Esophagus squamous epithelium (tissue), 5 donors: ENCODE data around the gene KLK6. TPM values are rescaled to one million over a fixed set of nuclear protein-coding genes. Genes with fewer than 3 reads are reported as not detected.

ENCODE experiments used
- DNase-seq: peaks from one replicate; lab custom pipeline; 2025; lab: John Stamatoyannopoulos, UW
- H3K27ac ChIP-seq, 4 donors: fragments of 200-600 bp; sonication (generic); one replicate each; pipeline ENCODE4 v1.5.1; 2016 to 2019; ENCODE audit warnings: mild to moderate bottlenecking in 1 of 4
- H3K27me3 ChIP-seq, 4 donors: fragments of 200-600 bp; sonication (generic); 1 replicate in 3 of 4; 2 replicates in 1 of 4; pipeline versions ENCODE4 v1.5.1 to v1.6.0; 2017 to 2021; ENCODE audit warnings: antibody characterized with exemption in 1 of 4
- H3K36me3 ChIP-seq, 3 donors: fragments of 200-600 bp; sonication (generic); one replicate each; pipeline ENCODE4 v1.5.1; 2016 to 2019
- H3K4me1 ChIP-seq, 3 donors: fragments of 200-600 bp; sonication (generic); one replicate each; pipeline ENCODE4 v1.5.1; 2017 to 2019
- H3K4me3 ChIP-seq, 4 donors: fragments of 200-600 bp; sonication (generic); 1 replicate in 3 of 4; 2 replicates in 1 of 4; pipeline ENCODE4 v1.5.1; 2016 to 2019; ENCODE audit warnings: mild to moderate bottlenecking in 2 of 4, moderate library complexity in 1 of 4
- H3K9me3 ChIP-seq, 3 donors: fragments of 200-600 bp; sonication (generic); one replicate each; pipeline ENCODE4 v1.5.1; 2016 to 2019
- POLR2A ChIP-seq, 4 donors: fragments of 450-650 bp; IDR thresholded peaks; one replicate each; pipeline ENCODE4 v1.6.1; 2017; ENCODE audit warnings: antibody characterized with exemption in 4 of 4, mild to moderate bottlenecking in 4 of 4, moderate library complexity in 3 of 4
- WGBS, 2 donors: methylation state at CpG; one replicate each; pipeline ENCODE4 v1.1.5; 2018; 5-methylcytosine and 5-hydroxymethylcytosine counted together
- intact Hi-C: fragments of 100-400 bp; cut with DNase I; formaldehyde crosslinking; loops from one replicate; pipeline ENCODE4 v1.15.0; 2022
- total RNA-seq, 4 donors: library from RNA; depleted of rRNA; stranded (reverse); fragments of >200 nt; gene quantifications; one replicate each; pipeline ENCODE4 v1.1.0, GENCODE V29; 2016
- TF ChIP-seq, protein P1 (sequence below), 6 experiments: fragments of 450-650 bp in 4 of 6; fragments of 200-600 bp in 2 of 6; sonication (generic) in 2 of 6; IDR thresholded peaks; one replicate each; pipeline ENCODE4 v1.5.1; 2016 to 2019; ENCODE audit warnings: antibody characterized with exemption in 6 of 6, mild to moderate bottlenecking in 4 of 6, moderate library complexity in 4 of 6
- donor health status: DM: yes; HTN: yes; CAD: no.

Gene KLK6
- total RNA-seq, 4 donors from 2014 or later, result 6.1 to 160 (median 102) TPM

- H3K27me3 ChIP-seq, result peaks cover 0 to 41% (median 0%) of the 10 kb centered on the region in 4 donors
- WGBS, 2 donors, result 40 to 52% methylated on average over 2 of the region's 2 CpGs
These were observed 43.7 kb downstream of the KLK6 start for GRCh38 chr19:50925734-50926133.

GRCh38 chr19:50924586-50924985 lies 44.8 kb downstream of the KLK6 start:
- Histone ChIP-seq H3K36me3 (no peaks in the 10 kb centered on the region), H3K4me1 (peaks cover 0 to 7% (median 6%) of the 10 kb centered on the region in 3 donors), H3K27me3 (peaks cover 0 to 42% (median 0%) of the 10 kb centered on the region in 4 donors), H3K9me3 (no peaks in the 10 kb centered on the region), H3K4me3 (no peak overlapping the region), H3K27ac (no peak overlapping the region)
- intact Hi-C loops, result no loop called here
- DNase-seq, result no peak
- TF ChIP-seq POLR2A (IDR thresholded peaks at IDR 0.05), result no peak
- TF ChIP-seq, protein P1, sequence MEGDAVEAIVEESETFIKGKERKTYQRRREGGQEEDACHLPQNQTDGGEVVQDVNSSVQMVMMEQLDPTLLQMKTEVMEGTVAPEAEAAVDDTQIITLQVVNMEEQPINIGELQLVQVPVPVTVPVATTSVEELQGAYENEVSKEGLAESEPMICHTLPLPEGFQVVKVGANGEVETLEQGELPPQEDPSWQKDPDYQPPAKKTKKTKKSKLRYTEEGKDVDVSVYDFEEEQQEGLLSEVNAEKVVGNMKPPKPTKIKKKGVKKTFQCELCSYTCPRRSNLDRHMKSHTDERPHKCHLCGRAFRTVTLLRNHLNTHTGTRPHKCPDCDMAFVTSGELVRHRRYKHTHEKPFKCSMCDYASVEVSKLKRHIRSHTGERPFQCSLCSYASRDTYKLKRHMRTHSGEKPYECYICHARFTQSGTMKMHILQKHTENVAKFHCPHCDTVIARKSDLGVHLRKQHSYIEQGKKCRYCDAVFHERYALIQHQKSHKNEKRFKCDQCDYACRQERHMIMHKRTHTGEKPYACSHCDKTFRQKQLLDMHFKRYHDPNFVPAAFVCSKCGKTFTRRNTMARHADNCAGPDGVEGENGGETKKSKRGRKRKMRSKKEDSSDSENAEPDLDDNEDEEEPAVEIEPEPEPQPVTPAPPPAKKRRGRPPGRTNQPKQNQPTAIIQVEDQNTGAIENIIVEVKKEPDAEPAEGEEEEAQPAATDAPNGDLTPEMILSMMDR (IDR thresholded peaks at IDR 0.05), result no peak
- 39 to 44% methylated on average over 6 of the region's 6 CpGs for WGBS, 2 donors

More at GRCh38 chr19:50925734-50926133, 43.7 kb downstream of the KLK6 start:
- intact Hi-C loops, result loop anchor here (5.0 kb wide), 1 partner anchor 172 kb away; no protein-coding TSS in a partner anchor
- H3K4me3 ChIP-seq, result no peak overlapping the region
- peaks cover 0 to 19% (median 9%) of the 10 kb centered on the region in 3 donors for H3K4me1 ChIP-seq
- no peaks in the 10 kb centered on the region for H3K9me3 ChIP-seq
- H3K27ac ChIP-seq, result no peak overlapping the region
- DNase-seq, result no peak
- no peaks in the 10 kb centered on the region for H3K36me3 ChIP-seq
- TF ChIP-seq, protein P1 (IDR thresholded peaks at IDR 0.05), result no peak
- no peak for TF ChIP-seq POLR2A (IDR thresholded peaks at IDR 0.05)

- no peak for DNase-seq
- no peaks in the 10 kb centered on the region for H3K9me3 ChIP-seq
- intact Hi-C loops, result no loop called here
- no peak overlapping the region for H3K4me3 ChIP-seq
- peaks cover 0 to 6% (median 6%) of the 10 kb centered on the region in 3 donors for H3K4me1 ChIP-seq
- TF ChIP-seq, protein P1 (IDR thresholded peaks at IDR 0.05), result peak; percentile 82 to 92 (median 84)
- TF ChIP-seq POLR2A (IDR thresholded peaks at IDR 0.05), result no peak
- no peaks in the 10 kb centered on the region for H3K36me3 ChIP-seq
- 14 to 28% methylated on average over 10 to 13 of the region's 21 CpGs for WGBS, 2 donors
- no peak overlapping the region for H3K27ac ChIP-seq
- peaks cover 0 to 46% (median 0%) of the 10 kb centered on the region in 4 donors for H3K27me3 ChIP-seq
These were observed 47.0 kb downstream of the KLK6 start for GRCh38 chr19:50922317-50922853.

DNA sequence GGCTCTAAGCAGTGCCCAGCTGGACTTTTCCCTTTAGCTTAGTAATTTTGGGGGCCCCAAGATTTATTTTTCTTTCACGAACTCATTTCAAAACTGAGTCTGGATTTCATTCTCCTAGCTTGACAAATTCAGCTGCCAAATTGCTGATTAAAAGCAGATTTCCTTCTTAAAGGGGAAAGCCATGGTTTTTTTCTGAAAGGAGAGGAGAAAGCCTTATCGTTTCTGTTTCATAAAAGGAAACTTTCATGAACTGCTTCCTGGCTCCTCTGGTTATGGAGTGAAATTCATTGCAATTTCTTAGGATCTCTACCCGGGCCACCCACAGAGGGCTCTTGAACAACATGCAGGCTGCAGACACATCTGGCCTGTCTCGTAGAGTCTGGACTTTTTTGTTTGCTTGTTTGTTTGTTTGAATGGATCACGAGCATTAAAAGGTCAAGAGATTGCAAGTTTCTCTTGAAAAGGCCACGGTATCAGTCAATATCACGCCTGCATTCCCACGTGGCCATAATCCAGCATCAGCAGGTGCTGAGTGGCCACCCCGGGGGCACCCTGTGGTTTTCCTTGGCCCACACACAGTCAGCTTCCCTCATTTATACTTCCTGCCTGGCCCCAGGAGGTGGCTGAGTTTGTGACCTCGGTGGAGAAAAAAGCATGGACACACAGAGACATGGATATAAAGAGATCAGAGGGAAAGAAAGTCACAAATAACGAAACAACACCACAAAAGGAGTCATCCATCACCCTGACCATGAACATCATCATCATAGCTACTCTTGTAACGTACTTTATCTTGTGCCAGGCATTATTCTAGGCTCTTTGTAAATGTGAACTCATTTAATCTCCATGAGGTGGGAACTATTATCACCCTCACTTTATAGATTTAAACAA lies 47.7 kb downstream of the KLK6 start:
- H3K27me3 ChIP-seq, result peaks cover 0 to 48% (median 0%) of the 10 kb centered on the region in 4 donors
- 4% methylated on average over 12 of the region's 12 CpGs for WGBS, 2 donors
- no peak for DNase-seq
- H3K9me3 ChIP-seq, result no peaks in the 10 kb centered on the region
- no peaks in the 10 kb centered on the region for H3K36me3 ChIP-seq
- TF ChIP-seq, protein P1 (IDR thresholded peaks at IDR 0.05), result no peak
- no peak for TF ChIP-seq POLR2A (IDR thresholded peaks at IDR 0.05)
- H3K4me3 ChIP-seq, result no peak overlapping the region
- intact Hi-C loops, result no loop called here
- no peak overlapping the region for H3K27ac ChIP-seq
- peaks cover 0 to 6% (median 6%) of the 10 kb centered on the region in 3 donors for H3K4me1 ChIP-seq

DNA sequence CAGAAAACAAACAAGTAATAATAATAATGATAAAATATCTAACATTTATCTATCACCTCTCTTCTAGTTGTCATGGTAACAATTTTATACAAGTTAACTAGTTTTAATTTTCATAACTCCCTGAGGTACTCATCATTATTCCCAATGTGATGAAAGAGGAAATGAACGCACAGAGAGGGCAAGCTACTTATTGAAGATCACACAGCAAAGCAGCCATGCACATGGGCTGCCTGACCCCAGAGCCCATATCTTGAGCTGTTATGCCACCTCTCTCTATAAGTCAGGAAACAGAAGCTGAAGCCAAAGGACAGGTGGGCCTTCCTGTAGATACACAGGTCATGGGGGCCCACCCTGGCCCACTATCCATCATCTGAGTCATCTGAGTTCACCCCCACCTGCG lies 53.3 kb downstream of the KLK6 start:
- Histone ChIP-seq H3K9me3 (no peaks in the 10 kb centered on the region), H3K4me3 (no peak overlapping the region), H3K27ac (no peak overlapping the region), H3K4me1 (peaks cover 0 to 7% (median 4%) of the 10 kb centered on the region in 3 donors), H3K27me3 (peaks cover 0 to 91% (median 6%) of the 10 kb centered on the region in 4 donors), H3K36me3 (no peaks in the 10 kb centered on the region)
- WGBS, 2 donors, result 82 to 95% methylated on average over 1 of the region's 2 CpGs
- no peak for DNase-seq
- intact Hi-C loops, result no loop called here
- TF ChIP-seq, protein P1 (IDR thresholded peaks at IDR 0.05), result no peak
- TF ChIP-seq POLR2A (IDR thresholded peaks at IDR 0.05), result no peak
